ENCODE measurements around the gene CACNG1. TPM values are rescaled to one million over a fixed set of nuclear protein-coding genes. Genes with fewer than 3 reads are reported as not detected.
A peak's percentile ranks its signal among the peaks of the same experiment; 100 is the strongest.

Gene CACNG1
- total RNA-seq (2021) = not detected in 2 replicates
- long read RNA-seq = 0 reads

GRCh38 chr17:67044016-67044772 is at the start of gene CACNG1:
TSS of gene CACNG1 (plus strand) at chr17:67044554. CDS start at chr17:67044661, 107 bp downstream.
- Histone ChIP-seq H4K8ac (replicated peaks; ENCODE audit: insufficient read length, low read depth, low read length) (no peak within 1 kb of the TSS), H3K4me2 (ENCODE audit: insufficient read depth, insufficient read length, low read length) (no peak within 1 kb of the TSS), H2AK5ac (ENCODE audit: insufficient read length, low read length) (no peak within 1 kb of the TSS), H4K91ac (ENCODE audit: insufficient read length, low read depth, low read length) (no peak within 1 kb of the TSS), H2BK15ac (ENCODE audit: low read depth, low read length) (no peak within 1 kb of the TSS), H3K27ac (ENCODE audit: insufficient read length, low read depth, low read length) (no peak within 1 kb of the TSS), H3K18ac (ENCODE audit: insufficient read length, low read depth, low read length) (no peak within 1 kb of the TSS), H3K14ac (ENCODE audit: insufficient read depth, low read length) (no peak within 1 kb of the TSS; the same call in 1 of the 2 replicates), H2BK20ac (ENCODE audit: low read depth, low read length, poor library complexity, severe bottlenecking) (no peak within 1 kb of the TSS), H3K9ac (ENCODE audit: extremely low read depth, insufficient read length, low read length) (no peak within 1 kb of the TSS), H3K4me1 (ENCODE audit: insufficient read depth, low read length) (no peaks in the 10 kb centered on the region), H3K23ac (ENCODE audit: insufficient read length, low read depth, low read length) (no peak within 1 kb of the TSS), H3K56ac (ENCODE audit: insufficient read length, low read depth, low read length) (no peak within 1 kb of the TSS), H2BK120ac (ENCODE audit: low read depth, low read length, poor library complexity, severe bottlenecking) (no peak within 1 kb of the TSS), H3K23me2 (ENCODE audit: insufficient read length, low read depth, low read length, poor library complexity, severe bottlenecking) (no peaks in the 10 kb centered on the region), H3K27me3 (ENCODE audit: insufficient read depth, low read length) (no peaks in the 10 kb centered on the region), H2BK12ac (ENCODE audit: insufficient read length, low read depth, low read length) (no peak within 1 kb of the TSS), H3K79me1 (ENCODE audit: insufficient read depth, low read depth, low read length, poor library complexity, severe bottlenecking) (no peaks in the 10 kb centered on the region), H3K4ac (ENCODE audit: low read depth, low read length) (no peak within 1 kb of the TSS), H4K5ac (ENCODE audit: insufficient read length, low read depth, low read length) (no peak within 1 kb of the TSS), H2BK5ac (ENCODE audit: insufficient read length, low read length) (no peak within 1 kb of the TSS), H3K79me2 (ENCODE audit: insufficient read depth, low read length) (no peaks in the 10 kb centered on the region), H2AFZ (ENCODE audit: low read length) (no peak within 1 kb of the TSS), H3K9me3 (ENCODE audit: control insufficient read depth, low read depth, low read length) (no peaks in the 10 kb centered on the region), H4K20me1 (ENCODE audit: control insufficient read depth, insufficient read depth, insufficient read length) (no peaks in the 10 kb centered on the region), H3T11ph (ENCODE audit: low read length) (no peak within 1 kb of the TSS)
- WGBS (ENCODE audit: extremely low coverage, insufficient read length, low lambda C conversion rate) = no CpG with 5 or more reads among the region's 32 CpGs
- DNase-seq = no peak
- no peak within 1 kb of the TSS for H3K4me3 Mint-ChIP-seq
- H3K9me3 Mint-ChIP-seq = peaks cover 18 to 20% of the 10 kb centered on the region in 2 experiments
- H3K36me3 Mint-ChIP-seq (ENCODE audit: insufficient read depth in 1 of 3, low read depth in 3 of 3) = peaks cover 0 to 14% (median 8%) of the 10 kb centered on the region in 3 experiments; a peak in 4 of 7 replicates
- peak within 1 kb of the TSS in 1 of 3 experiments; percentile 35; a peak in 1 of 7 replicates for H3K27ac Mint-ChIP-seq
- no peak for TF ChIP-seq CTCF (conservative IDR thresholded peaks at IDR 0.05)
- peaks cover 2% of the 10 kb centered on the region for H3K27me3 Mint-ChIP-seq (ENCODE audit: low read depth)
- peaks cover 5 to 10% of the 10 kb centered on the region in 2 experiments; a peak in 3 of 4 replicates for H3K4me1 Mint-ChIP-seq

All from H9 (cell line).